Mesenchymal stem cell (in vitro differentiated cells and primary cell): ENCODE results near the gene FAM180B.

Experiments
- DNase-seq: peaks from one replicate; pipeline ENCODE4 v3.0.0-alpha.2; 2013
- H2AFZ ChIP-seq: one replicate; pipeline ENCODE4 v1.6.1; 2013; ENCODE audit warnings: low read depth, mild to moderate bottlenecking, control low read depth, inconsistent platforms, low read length, moderate library complexity
- H2AK5ac ChIP-seq: 2 replicates; pipeline ENCODE4 v1.6.1; 2013; ENCODE audit warnings: low read length, moderate library complexity, mild to moderate bottlenecking, inconsistent platforms; ENCODE audit not compliant: severe bottlenecking
- H2BK120ac ChIP-seq: one replicate; pipeline ENCODE4 v1.6.1; 2013; ENCODE audit warnings: low read depth, mild to moderate bottlenecking, inconsistent platforms, low read length, moderate library complexity
- H2BK12ac ChIP-seq, 2 experiments: one replicate each; pipeline ENCODE4 v1.6.1; 2013; ENCODE audit warnings: inconsistent platforms in 2 of 2, low read length in 2 of 2, mild to moderate bottlenecking in 2 of 2, moderate library complexity in 2 of 2, control low read depth in 1 of 2
- H2BK15ac ChIP-seq: one replicate; pipeline ENCODE4 v1.6.1; 2013; ENCODE audit warnings: mild to moderate bottlenecking, low read depth, inconsistent platforms; ENCODE audit not compliant: poor library complexity, severe bottlenecking
- H2BK5ac ChIP-seq: 2 replicates; pipeline ENCODE4 v1.6.1; 2013; ENCODE audit warnings: low read depth, mild to moderate bottlenecking, low read length, control low read depth, inconsistent platforms; ENCODE audit not compliant: poor library complexity, severe bottlenecking
- H3K14ac ChIP-seq, 2 experiments: one replicate each; pipeline ENCODE4 v1.6.1; 2013; ENCODE audit warnings: inconsistent platforms in 2 of 2, low read length in 2 of 2, control low read depth in 1 of 2, mild to moderate bottlenecking in 1 of 2, moderate library complexity in 1 of 2
- H3K18ac ChIP-seq, 2 experiments: one replicate each; pipeline ENCODE4 v1.6.1; 2013; ENCODE audit warnings: inconsistent platforms in 2 of 2, low read length in 2 of 2, control low read depth in 1 of 2, low read depth in 1 of 2, mild to moderate bottlenecking in 1 of 2
- H3K23ac ChIP-seq, 2 experiments: one replicate each; pipeline ENCODE4 v1.6.1; 2013; ENCODE audit warnings: inconsistent platforms in 2 of 2, low read length in 2 of 2, mild to moderate bottlenecking in 2 of 2, moderate library complexity in 2 of 2, control low read depth in 1 of 2
- H3K27ac ChIP-seq: 2 replicates; pipeline ENCODE4 v1.5.1; 2013; ENCODE audit warnings: mild to moderate bottlenecking, moderate library complexity, low read length, control low read depth, inconsistent platforms; ENCODE audit not compliant: poor library complexity, severe bottlenecking
- H3K27me3 ChIP-seq, 2 experiments: 2 replicates each; pipeline versions ENCODE4 v1.6.1 to v1.7.0; 2013; ENCODE audit warnings: low read length in 2 of 2, mild to moderate bottlenecking in 2 of 2, moderate library complexity in 2 of 2, control low read depth in 1 of 2, inconsistent platforms in 1 of 2; ENCODE audit not compliant: control insufficient read depth in 1 of 2, insufficient read depth in 1 of 2
- H3K36me3 ChIP-seq, 2 experiments: 2 replicates each; pipeline versions ENCODE4 v1.6.1 to v1.7.0; 2013; ENCODE audit warnings: low read length in 2 of 2, control low read depth in 1 of 2, inconsistent platforms in 1 of 2, low read depth in 1 of 2, mild to moderate bottlenecking in 1 of 2; ENCODE audit not compliant: insufficient read depth in 2 of 2, control insufficient read depth in 1 of 2
- H3K4ac ChIP-seq, 2 experiments: one replicate each; pipeline ENCODE4 v1.6.1; 2013; ENCODE audit warnings: inconsistent platforms in 2 of 2, low read length in 2 of 2, mild to moderate bottlenecking in 2 of 2, moderate library complexity in 2 of 2, control low read depth in 1 of 2, low read depth in 1 of 2
- H3K4me1 ChIP-seq: 2 replicates; pipeline ENCODE4 v1.6.1; 2013; ENCODE audit warnings: low read depth, low read length, control low read depth; ENCODE audit not compliant: control insufficient read depth, insufficient read depth
- H3K4me2 ChIP-seq: 2 replicates; pipeline ENCODE4 v1.6.1; 2013; ENCODE audit warnings: low read length, mild to moderate bottlenecking, inconsistent platforms; ENCODE audit not compliant: poor library complexity, severe bottlenecking
- H3K4me3 ChIP-seq, 2 experiments: 2 replicates each; pipeline versions ENCODE4 v1.5.1 to v1.7.0; 2013; ENCODE audit warnings: low read length in 2 of 2, mild to moderate bottlenecking in 2 of 2, control low read depth in 1 of 2, low read depth in 1 of 2; ENCODE audit not compliant: insufficient read depth in 1 of 2
- H3K79me1 ChIP-seq: replicated peaks from 2 replicates; pipeline ENCODE4 v1.6.1; 2013; ENCODE audit warnings: mild to moderate bottlenecking, control low read depth, low read length, inconsistent platforms; ENCODE audit not compliant: poor library complexity, severe bottlenecking
- H3K9ac ChIP-seq: 2 replicates; pipeline ENCODE4 v1.7.0; 2013; ENCODE audit warnings: mild to moderate bottlenecking, low read length, moderate library complexity
- H3K9me3 ChIP-seq: 2 replicates; pipeline ENCODE4 v1.7.0; 2013; ENCODE audit warnings: mild to moderate bottlenecking, low read length; ENCODE audit not compliant: control insufficient read depth
- H4K8ac ChIP-seq: one replicate; pipeline ENCODE4 v1.6.1; 2013; ENCODE audit warnings: inconsistent platforms, mild to moderate bottlenecking, low read length, moderate library complexity
- H4K91ac ChIP-seq: one replicate; pipeline ENCODE4 v1.6.1; 2013; ENCODE audit warnings: mild to moderate bottlenecking, low read length, inconsistent platforms
- WGBS: methylation state at CpG from one replicate; pipeline ENCODE4 v1.1.7; 2013; ENCODE audit warnings: mixed read lengths; 5-methylcytosine and 5-hydroxymethylcytosine counted together

Gene FAM180B

DNA sequence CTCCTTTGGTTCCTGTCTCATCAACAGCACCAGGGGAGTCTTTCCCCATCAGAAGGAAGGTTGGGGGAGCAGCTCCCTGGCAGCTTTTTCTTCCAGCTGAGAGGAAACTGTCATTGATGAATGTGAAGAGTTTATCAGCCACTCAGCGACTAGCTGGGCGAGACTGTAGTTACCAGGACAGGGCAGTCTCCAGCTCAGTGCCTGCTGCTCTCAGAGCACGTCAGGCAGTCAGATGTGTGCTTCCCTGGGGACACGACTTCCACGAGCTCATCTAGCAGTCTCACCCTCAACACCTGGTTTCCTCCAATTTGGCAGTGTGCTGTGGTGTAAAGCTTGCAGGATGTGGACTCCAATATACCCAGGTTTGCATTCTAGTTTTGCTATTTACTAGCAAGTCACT, 20.3 kb downstream of the FAM180B start:
- Histone ChIP-seq H4K91ac (peak overlapping the region; percentile 70), H2AFZ (no peak overlapping the region), H3K23ac (no peak overlapping the region), H3K9me3 (no peaks in the 10 kb centered on the region), H3K18ac (peak overlapping the region; percentile 59 to 71), H3K9ac (peak overlapping the region; percentile 63), H2BK12ac (peak overlapping the region; percentile 33 to 60), H3K4ac (no peak overlapping the region), H3K79me1 (no peaks in the 10 kb centered on the region), H3K4me1 (peaks cover 3% of the 10 kb centered on the region), H3K27ac (no peak overlapping the region), H2BK5ac (no peak overlapping the region), H4K8ac (peak overlapping the region; percentile 10), H3K4me3 (peak overlapping the region in 1 of 2 experiments; percentile 42), H2BK15ac (no peak overlapping the region), H3K14ac (peak overlapping the region in 1 of 2 experiments; percentile 68), H3K4me2 (no peak overlapping the region), H2BK120ac (no peak overlapping the region), H2AK5ac (no peak overlapping the region), H3K36me3 (peaks cover 0 to 19% of the 10 kb centered on the region in 2 experiments), H3K27me3 (no peaks in the 10 kb centered on the region)
- DNase-seq: peak; percentile 67
- WGBS: 7% methylated on average over 4 of the region's 5 CpGs

DNA sequence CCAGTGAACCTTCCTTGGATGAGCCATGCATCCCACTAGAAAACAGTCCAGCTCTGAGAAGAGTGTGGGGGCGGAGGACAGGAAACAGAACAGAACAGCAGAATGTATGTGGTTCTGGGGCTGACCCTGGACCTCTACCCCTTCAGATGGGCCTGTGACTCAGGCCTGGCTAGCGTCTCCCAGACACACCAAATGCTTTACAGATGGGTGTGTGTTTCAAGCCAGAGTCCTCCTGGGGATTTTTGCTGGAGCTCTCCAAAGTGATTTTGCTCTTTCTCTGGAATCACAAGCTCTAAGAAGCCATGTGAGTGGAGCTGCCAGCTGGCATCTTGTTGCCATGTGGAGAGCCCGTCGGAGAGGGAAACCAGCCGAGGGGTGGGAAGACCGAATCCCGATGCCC, 20.9 kb downstream of the FAM180B start:
- no peak overlapping the region for H2BK120ac ChIP-seq
- peak overlapping the region; percentile 63 for H3K9ac ChIP-seq
- no peak overlapping the region for H2BK12ac ChIP-seq
- H3K27me3 ChIP-seq: no peaks in the 10 kb centered on the region
- no peak overlapping the region for H3K14ac ChIP-seq
- WGBS: 36% methylated on average over 6 of the region's 7 CpGs
- no peak overlapping the region for H3K23ac ChIP-seq
- no peaks in the 10 kb centered on the region for H3K9me3 ChIP-seq
- no peak overlapping the region for H4K8ac ChIP-seq
- no peak overlapping the region for H3K27ac ChIP-seq
- no peak overlapping the region for H2BK5ac ChIP-seq
- H3K4me3 ChIP-seq: peak overlapping the region in 1 of 2 experiments; percentile 42
- no peak overlapping the region for H4K91ac ChIP-seq
- H3K4me2 ChIP-seq: no peak overlapping the region
- H2AK5ac ChIP-seq: no peak overlapping the region
- peak overlapping the region in 1 of 2 experiments; percentile 42 for H3K4ac ChIP-seq
- no peak overlapping the region for H2AFZ ChIP-seq
- DNase-seq: peak; percentile 96
- peaks cover 3% of the 10 kb centered on the region for H3K4me1 ChIP-seq
- peaks cover 0 to 22% of the 10 kb centered on the region in 2 experiments for H3K36me3 ChIP-seq
- no peak overlapping the region for H2BK15ac ChIP-seq
- no peaks in the 10 kb centered on the region for H3K79me1 ChIP-seq
- no peak overlapping the region for H3K18ac ChIP-seq

- no peaks in the 10 kb centered on the region for H3K27me3 ChIP-seq
- WGBS: 75% methylated on average over 3 of the region's 3 CpGs
- no peak overlapping the region for H2BK12ac ChIP-seq
- H2BK5ac ChIP-seq: no peak overlapping the region
- no peak overlapping the region for H3K4ac ChIP-seq
- H3K36me3 ChIP-seq: peaks cover 0 to 28% of the 10 kb centered on the region in 2 experiments
- no peaks in the 10 kb centered on the region for H3K9me3 ChIP-seq
- peaks cover 3% of the 10 kb centered on the region for H3K4me1 ChIP-seq
- H3K79me1 ChIP-seq: no peaks in the 10 kb centered on the region
- no peak overlapping the region for H4K8ac ChIP-seq
- H3K4me2 ChIP-seq: no peak overlapping the region
- H3K18ac ChIP-seq: no peak overlapping the region
- no peak overlapping the region for H2BK120ac ChIP-seq
- H3K23ac ChIP-seq: no peak overlapping the region
- H2BK15ac ChIP-seq: no peak overlapping the region
- H3K27ac ChIP-seq: no peak overlapping the region
- H3K14ac ChIP-seq: no peak overlapping the region
- no peak overlapping the region for H4K91ac ChIP-seq
- no peak overlapping the region for H2AK5ac ChIP-seq
- no peak overlapping the region for H3K4me3 ChIP-seq
- H2AFZ ChIP-seq: no peak overlapping the region
- H3K9ac ChIP-seq: no peak overlapping the region
- no peak for DNase-seq
Observed at GRCh38 chr11:47609675-47610074, 23.2 kb downstream of the FAM180B start.

DNA sequence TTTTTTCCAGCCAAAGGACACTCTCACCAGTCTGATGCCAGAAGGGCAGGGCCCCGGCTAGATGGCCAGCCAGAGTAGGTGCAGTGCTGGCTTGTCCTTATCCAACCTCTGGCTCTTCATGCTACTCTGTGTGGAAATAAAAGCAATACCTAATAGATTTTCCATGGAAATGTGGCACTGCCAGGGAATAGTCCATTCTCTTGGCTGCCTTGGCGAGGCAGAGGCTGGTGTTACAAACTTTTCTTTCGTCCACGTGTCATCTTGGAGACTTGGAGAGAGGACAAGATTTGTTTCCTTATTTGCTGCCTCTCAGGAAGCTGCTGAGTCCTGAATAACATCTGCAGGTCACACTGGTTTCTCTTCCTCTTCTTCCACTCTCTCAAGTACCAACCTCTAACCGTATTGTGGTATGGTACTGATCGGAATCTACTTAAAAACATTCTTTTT, 24.9 kb downstream of the FAM180B start:
- no peak overlapping the region for H3K14ac ChIP-seq
- peak overlapping the region; percentile 45 for H2BK15ac ChIP-seq
- H3K4ac ChIP-seq: no peak overlapping the region
- no peak overlapping the region for H3K18ac ChIP-seq
- H2BK120ac ChIP-seq: no peak overlapping the region
- no peak overlapping the region for H2AFZ ChIP-seq
- H3K9me3 ChIP-seq: no peaks in the 10 kb centered on the region
- DNase-seq: no peak
- no peaks in the 10 kb centered on the region for H3K79me1 ChIP-seq
- no peak overlapping the region for H3K4me2 ChIP-seq
- peaks cover 3% of the 10 kb centered on the region for H3K4me1 ChIP-seq
- no peak overlapping the region for H4K8ac ChIP-seq
- no peak overlapping the region for H4K91ac ChIP-seq
- H3K27me3 ChIP-seq: no peaks in the 10 kb centered on the region
- peaks cover 3 to 37% of the 10 kb centered on the region in 2 experiments for H3K36me3 ChIP-seq
- H3K9ac ChIP-seq: no peak overlapping the region
- H3K23ac ChIP-seq: no peak overlapping the region
- H2BK5ac ChIP-seq: no peak overlapping the region
- H3K4me3 ChIP-seq: no peak overlapping the region
- H2BK12ac ChIP-seq: no peak overlapping the region
- 93% methylated on average over 6 of the region's 6 CpGs for WGBS
- H3K27ac ChIP-seq: no peak overlapping the region
- H2AK5ac ChIP-seq: no peak overlapping the region
